Muscle of arm (tissue), 12 donors: ENCODE data around the gene MARCHF2. TPM values are rescaled to one million over a fixed set of nuclear protein-coding genes. Genes with fewer than 3 reads are reported as not detected.
"Not testable (repeated sequence)": the region's sequence is repeated elsewhere in the genome, so short reads cannot be mapped to it uniquely, and the experiment has no call there.

ENCODE experiments used
- DNase-seq: peaks from one replicate; pipeline ENCODE4 v3.0.0-alpha.2; 2013
- polyA plus RNA-seq, 12 donors: library from polyadenylated mRNA; unstranded; fragments of 120-200 nt; gene quantifications; one replicate each; pipeline ENCODE4 v1.2.1, GENCODE V29; 2013; ENCODE audit not compliant: insufficient read length in 12 of 12

The MARCHF2 gene
- polyA plus RNA-seq, 12 donors = 10.6 to 15.2 (median 12.9) TPM; not detected in 1

GRCh38 chr19:8403098-8403819, 9.8 kb upstream of the MARCHF2 start:
- DNase-seq = no peak

- no peak for DNase-seq
Measured at GRCh38 chr19:8403820-8404109, 9.3 kb upstream of the MARCHF2 start.

GRCh38 chr19:8404391-8405151, 8.5 kb upstream of the MARCHF2 start:
- no peak for DNase-seq

- DNase-seq = not testable (repeated sequence)
Measured at GRCh38 chr19:8410718-8411117, 2.4 kb upstream of the MARCHF2 start.

GRCh38 chr19:8413629-8413995, 507 bp downstream of the MARCHF2 start:
- DNase-seq = no peak

GRCh38 chr19:8416796-8417195, 3.7 kb downstream of the MARCHF2 start:
- no peak for DNase-seq

GRCh38 chr19:8421484-8422461, 8.7 kb downstream of the MARCHF2 start:
- no peak for DNase-seq

GRCh38 chr19:8423817-8424223, 10.7 kb downstream of the MARCHF2 start:
- peak; percentile 95 for DNase-seq

GRCh38 chr19:8425331-8425730, 12.2 kb downstream of the MARCHF2 start:
- not testable (repeated sequence) for DNase-seq

GRCh38 chr19:8426283-8426682, 13.2 kb downstream of the MARCHF2 start:
- no peak for DNase-seq

GRCh38 chr19:8429044-8429443, 15.9 kb downstream of the MARCHF2 start:
- DNase-seq = no peak

GRCh38 chr19:8429826-8430225, 16.7 kb downstream of the MARCHF2 start:
- no peak for DNase-seq

- DNase-seq = no peak
Measured at GRCh38 chr19:8430650-8431049, 17.5 kb downstream of the MARCHF2 start.

- DNase-seq = no peak
Measured at GRCh38 chr19:8438236-8438635, 25.1 kb downstream of the MARCHF2 start.

- DNase-seq = no peak
Measured at GRCh38 chr19:8441725-8442544, 28.8 kb downstream of the MARCHF2 start.

- not testable (repeated sequence) for DNase-seq
Measured at GRCh38 chr19:8444140-8444676, 31.1 kb downstream of the MARCHF2 start.

- peak; percentile 97 for DNase-seq
Measured at GRCh38 chr19:8444677-8445487, 31.8 kb downstream of the MARCHF2 start, which contains the start of gene HNRNPM. TSS of gene HNRNPM (plus strand) at chr19:8444975. CDS start at chr19:8444999, 24 bp downstream.

GRCh38 chr19:8445488-8446001, 32.4 kb downstream of the MARCHF2 start:
- DNase-seq = peak; percentile 52

- no peak for DNase-seq
Measured at GRCh38 chr19:8446061-8446709, 33.1 kb downstream of the MARCHF2 start.
